22Rv1 (cell line): Measurements from ENCODE around the gene MAP3K6.

Experiments used
- ZFX ChIP-seq: fragments of 450-650 bp; IDR thresholded peaks from 2 replicates; pipeline ENCODE4 v1.6.1; 2017; ENCODE audit warnings: antibody characterized with exemption, borderline replicate concordance
- TF ChIP-seq, protein P1 (sequence below): fragments of 450-650 bp; IDR thresholded peaks from 2 replicates; pipeline ENCODE4 v1.5.1; 2017; ENCODE audit warnings: mild to moderate bottlenecking

DNA sequence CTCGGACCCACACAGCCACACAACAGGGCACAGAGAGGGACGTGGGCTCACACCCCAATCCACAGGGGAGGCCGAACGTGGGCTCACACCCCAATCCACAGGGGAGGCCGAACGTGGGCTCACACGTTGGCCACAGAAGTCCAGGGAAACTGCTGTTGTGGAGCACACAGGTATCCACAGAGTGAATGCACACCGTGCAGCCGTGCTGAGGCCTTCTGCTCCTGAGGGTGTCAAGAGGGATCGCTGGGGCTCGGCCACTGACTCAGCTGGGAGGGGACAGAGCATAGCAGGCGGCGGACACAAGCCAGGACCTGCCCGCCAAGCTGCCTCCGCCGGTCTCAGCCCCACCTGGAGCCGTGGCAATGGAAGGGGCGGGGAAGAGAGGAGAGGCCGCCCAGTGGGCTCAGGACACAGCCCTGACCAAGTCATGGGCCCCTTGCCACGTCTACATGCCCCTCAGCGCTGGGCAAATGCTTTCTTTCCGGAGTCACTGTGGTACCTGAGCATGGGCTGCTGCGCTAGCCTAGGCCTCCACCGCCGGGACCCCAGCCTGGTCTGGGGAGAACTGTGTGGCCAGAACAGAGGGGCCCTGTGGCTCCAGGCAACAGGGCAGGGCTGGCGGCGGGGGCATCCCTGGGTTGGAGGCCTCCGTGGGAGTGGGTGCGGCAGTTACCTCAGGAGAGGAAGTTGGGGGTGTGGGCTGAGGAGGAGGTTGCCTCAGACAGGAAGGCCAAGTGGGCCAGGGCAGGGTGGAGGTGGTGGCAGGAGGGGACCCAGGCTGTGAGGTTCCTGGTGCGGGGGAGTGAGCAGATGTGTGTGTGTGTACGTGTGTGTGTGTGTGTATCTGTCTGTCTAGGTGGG lies 23.8 kb downstream of the MAP3K6 start:
- TF ChIP-seq, protein P1, sequence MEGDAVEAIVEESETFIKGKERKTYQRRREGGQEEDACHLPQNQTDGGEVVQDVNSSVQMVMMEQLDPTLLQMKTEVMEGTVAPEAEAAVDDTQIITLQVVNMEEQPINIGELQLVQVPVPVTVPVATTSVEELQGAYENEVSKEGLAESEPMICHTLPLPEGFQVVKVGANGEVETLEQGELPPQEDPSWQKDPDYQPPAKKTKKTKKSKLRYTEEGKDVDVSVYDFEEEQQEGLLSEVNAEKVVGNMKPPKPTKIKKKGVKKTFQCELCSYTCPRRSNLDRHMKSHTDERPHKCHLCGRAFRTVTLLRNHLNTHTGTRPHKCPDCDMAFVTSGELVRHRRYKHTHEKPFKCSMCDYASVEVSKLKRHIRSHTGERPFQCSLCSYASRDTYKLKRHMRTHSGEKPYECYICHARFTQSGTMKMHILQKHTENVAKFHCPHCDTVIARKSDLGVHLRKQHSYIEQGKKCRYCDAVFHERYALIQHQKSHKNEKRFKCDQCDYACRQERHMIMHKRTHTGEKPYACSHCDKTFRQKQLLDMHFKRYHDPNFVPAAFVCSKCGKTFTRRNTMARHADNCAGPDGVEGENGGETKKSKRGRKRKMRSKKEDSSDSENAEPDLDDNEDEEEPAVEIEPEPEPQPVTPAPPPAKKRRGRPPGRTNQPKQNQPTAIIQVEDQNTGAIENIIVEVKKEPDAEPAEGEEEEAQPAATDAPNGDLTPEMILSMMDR, result no peak
- TF ChIP-seq ZFX, result no peak
